ENCODE data around the gene OGFOD2.
"Not testable (repeated sequence)": the region's sequence is repeated elsewhere in the genome, so short reads cannot be mapped to it uniquely, and the experiment has no call there.

The OGFOD2 gene

GRCh38 chr12:122974892-122975789 lies at the start of gene OGFOD2:
Gene OGFOD2 (plus strand): TSS chr12:122975244. CDS start chr12:122975252, 8 bp downstream.
- DNase-seq (ENCODE audit: low read depth, low spot score), result peak; percentile 88

GRCh38 chr12:122927756-122928403 lies 47.2 kb upstream of the OGFOD2 start:
- no peak for DNase-seq (ENCODE audit: low read depth, low spot score)

GRCh38 chr12:122928404-122929147 lies 46.5 kb upstream of the OGFOD2 start:
- DNase-seq (ENCODE audit: low read depth, low spot score), result no peak

GRCh38 chr12:122929148-122929538 lies 45.9 kb upstream of the OGFOD2 start:
- DNase-seq (ENCODE audit: low read depth, low spot score), result no peak

- no peak for DNase-seq (ENCODE audit: low read depth, low spot score)
Observed at GRCh38 chr12:122929812-122930211, 45.2 kb upstream of the OGFOD2 start.

GRCh38 chr12:122932207-122932606 lies 42.8 kb upstream of the OGFOD2 start:
- no peak for DNase-seq (ENCODE audit: low read depth, low spot score)

- DNase-seq (ENCODE audit: low read depth, low spot score), result no peak
Observed at GRCh38 chr12:122934722-122935121, 40.3 kb upstream of the OGFOD2 start.

- DNase-seq (ENCODE audit: low read depth, low spot score), result no peak
Observed at GRCh38 chr12:122935318-122935717, 39.7 kb upstream of the OGFOD2 start.

- no peak for DNase-seq (ENCODE audit: low read depth, low spot score)
Observed at GRCh38 chr12:122937622-122938091, 37.4 kb upstream of the OGFOD2 start.

GRCh38 chr12:122939125-122939524 lies 35.9 kb upstream of the OGFOD2 start:
- DNase-seq (ENCODE audit: low read depth, low spot score), result no peak

- not testable (repeated sequence) for DNase-seq (ENCODE audit: low read depth, low spot score)
Observed at GRCh38 chr12:122941351-122941750, 33.7 kb upstream of the OGFOD2 start.

- no peak for DNase-seq (ENCODE audit: low read depth, low spot score)
Observed at GRCh38 chr12:122942637-122943036, 32.4 kb upstream of the OGFOD2 start.

GRCh38 chr12:122943196-122943595 lies 31.8 kb upstream of the OGFOD2 start:
- no peak for DNase-seq (ENCODE audit: low read depth, low spot score)

- no peak for DNase-seq (ENCODE audit: low read depth, low spot score)
Observed at GRCh38 chr12:122944605-122945592, 30.1 kb upstream of the OGFOD2 start.

- peak; percentile 27 for DNase-seq (ENCODE audit: low read depth, low spot score)
Observed at GRCh38 chr12:122946690-122947341, 28.2 kb upstream of the OGFOD2 start.

GRCh38 chr12:122947352-122947792 lies 27.7 kb upstream of the OGFOD2 start:
- DNase-seq (ENCODE audit: low read depth, low spot score), result no peak

GRCh38 chr12:122948605-122949004 lies 26.4 kb upstream of the OGFOD2 start:
- no peak for DNase-seq (ENCODE audit: low read depth, low spot score)

- DNase-seq (ENCODE audit: low read depth, low spot score), result no peak
Observed at GRCh38 chr12:122949405-122949804, 25.6 kb upstream of the OGFOD2 start.

- DNase-seq (ENCODE audit: low read depth, low spot score), result no peak
Observed at GRCh38 chr12:122949816-122950675, 25.0 kb upstream of the OGFOD2 start.
